Measurements from ENCODE around the gene UNCX.

Gene UNCX

DNA sequence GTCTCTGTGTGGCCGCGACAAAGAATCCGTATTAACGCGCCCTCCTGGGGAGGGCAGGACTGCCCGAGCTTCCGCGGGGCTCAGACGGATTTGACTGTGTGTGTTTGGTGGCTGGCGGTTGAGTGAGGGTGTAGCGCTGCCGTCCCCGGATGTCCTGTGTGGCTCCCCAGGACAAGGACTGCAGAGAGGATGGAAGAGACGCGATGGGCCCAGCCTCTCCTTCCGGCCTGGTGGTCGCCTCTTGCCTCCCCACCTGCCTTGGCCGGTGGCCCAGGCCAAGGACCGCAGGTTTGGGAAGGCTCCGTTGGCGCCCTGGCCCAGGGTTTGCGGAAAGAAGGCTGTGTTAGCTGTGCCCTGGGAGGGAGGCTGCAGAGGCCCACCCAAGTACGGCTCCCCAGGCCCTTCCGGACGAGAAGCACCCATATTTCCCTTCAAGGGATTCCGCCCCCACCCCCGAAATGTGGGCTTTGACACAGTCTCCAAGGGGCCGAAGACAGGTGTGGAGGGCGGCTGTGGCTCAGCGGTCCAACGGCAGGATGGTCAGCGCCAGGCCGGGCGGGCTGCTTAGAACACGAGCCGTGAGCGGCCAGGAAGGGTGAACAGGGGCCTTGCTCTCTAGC lies 2.3 kb downstream of the UNCX start:
- H3K9me3 ChIP-seq (ENCODE audit: insufficient read depth, low read depth, low read length), result no peaks in the 10 kb centered on the region
- no peak overlapping the region for H3K27ac ChIP-seq (ENCODE audit: low read depth, low read length)
- H3K27me3 ChIP-seq (ENCODE audit: insufficient read depth, low read length), result peaks cover 98% of the 10 kb centered on the region
- 2% methylated on average over 37 of the region's 37 CpGs for WGBS
- H3K4me1 ChIP-seq (ENCODE audit: insufficient read depth, low read length), result peaks cover 26% of the 10 kb centered on the region
- H3K9ac ChIP-seq (ENCODE audit: low read depth, low read length), result no peak overlapping the region
- no peaks in the 10 kb centered on the region for H3K36me3 ChIP-seq (ENCODE audit: insufficient read depth, low read length)
- no peak overlapping the region for H3K4me3 ChIP-seq (ENCODE audit: low read length)

DNA sequence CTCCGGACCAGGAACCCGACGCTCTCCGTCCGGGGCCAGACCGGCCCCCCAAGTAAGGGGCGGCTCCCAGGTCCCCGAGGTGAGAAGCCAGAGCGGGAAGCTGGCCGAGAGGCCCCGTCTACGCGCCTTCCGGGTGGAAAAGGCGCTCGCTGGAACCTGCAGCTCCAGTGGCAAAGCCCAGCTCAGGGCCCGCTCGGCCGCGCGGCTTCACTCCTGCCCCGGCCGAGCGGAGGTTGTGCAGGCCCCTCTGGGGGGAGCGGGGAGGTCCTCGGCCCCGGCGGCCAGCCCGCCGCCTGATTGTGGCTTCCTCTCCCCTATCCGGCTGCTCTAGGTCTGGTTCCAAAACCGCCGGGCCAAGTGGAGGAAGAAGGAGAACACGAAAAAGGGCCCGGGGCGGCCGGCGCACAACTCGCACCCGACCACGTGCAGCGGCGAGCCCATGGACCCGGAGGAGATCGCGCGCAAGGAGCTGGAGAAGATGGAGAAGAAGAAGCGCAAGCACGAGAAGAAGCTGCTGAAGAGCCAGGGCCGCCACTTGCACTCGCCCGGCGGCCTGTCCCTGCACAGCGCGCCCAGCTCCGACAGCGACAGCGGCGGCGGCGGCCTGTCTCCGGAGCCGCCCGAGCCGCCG lies 2.9 kb downstream of the UNCX start:
- Histone ChIP-seq H3K27ac (ENCODE audit: low read depth, low read length) (no peak overlapping the region), H3K4me1 (ENCODE audit: insufficient read depth, low read length) (peaks cover 24% of the 10 kb centered on the region), H3K9me3 (ENCODE audit: insufficient read depth, low read depth, low read length) (no peaks in the 10 kb centered on the region), H3K9ac (ENCODE audit: low read depth, low read length) (no peak overlapping the region), H3K36me3 (ENCODE audit: insufficient read depth, low read length) (no peaks in the 10 kb centered on the region), H3K27me3 (ENCODE audit: insufficient read depth, low read length) (peaks cover 100% of the 10 kb centered on the region), H3K4me3 (ENCODE audit: low read length) (no peak overlapping the region)
- 2% methylated on average over 66 of the region's 66 CpGs for WGBS

- peaks cover 18% of the 10 kb centered on the region for H3K4me1 ChIP-seq (ENCODE audit: insufficient read depth, low read length)
- H3K4me3 ChIP-seq (ENCODE audit: low read length), result no peak overlapping the region
- peaks cover 100% of the 10 kb centered on the region for H3K27me3 ChIP-seq (ENCODE audit: insufficient read depth, low read length)
- H3K9me3 ChIP-seq (ENCODE audit: insufficient read depth, low read depth, low read length), result no peaks in the 10 kb centered on the region
- no peaks in the 10 kb centered on the region for H3K36me3 ChIP-seq (ENCODE audit: insufficient read depth, low read length)
- under 1% methylated on average over 87 of the region's 87 CpGs for WGBS
- H3K27ac ChIP-seq (ENCODE audit: low read depth, low read length), result no peak overlapping the region
- H3K9ac ChIP-seq (ENCODE audit: low read depth, low read length), result no peak overlapping the region
These were observed 3.5 kb downstream of the UNCX start for GRCh38 chr7:1236132-1236661.

- Histone ChIP-seq H3K9ac (ENCODE audit: low read depth, low read length) (no peak overlapping the region), H3K27ac (ENCODE audit: low read depth, low read length) (no peak overlapping the region), H3K4me1 (ENCODE audit: insufficient read depth, low read length) (peaks cover 18% of the 10 kb centered on the region), H3K27me3 (ENCODE audit: insufficient read depth, low read length) (peaks cover 100% of the 10 kb centered on the region), H3K36me3 (ENCODE audit: insufficient read depth, low read length) (no peaks in the 10 kb centered on the region), H3K9me3 (ENCODE audit: insufficient read depth, low read depth, low read length) (no peaks in the 10 kb centered on the region), H3K4me3 (ENCODE audit: low read length) (no peak overlapping the region)
- WGBS, result 2% methylated on average over 73 of the region's 83 CpGs
These were observed 4.4 kb downstream of the UNCX start for GRCh38 chr7:1236831-1237701.

DNA sequence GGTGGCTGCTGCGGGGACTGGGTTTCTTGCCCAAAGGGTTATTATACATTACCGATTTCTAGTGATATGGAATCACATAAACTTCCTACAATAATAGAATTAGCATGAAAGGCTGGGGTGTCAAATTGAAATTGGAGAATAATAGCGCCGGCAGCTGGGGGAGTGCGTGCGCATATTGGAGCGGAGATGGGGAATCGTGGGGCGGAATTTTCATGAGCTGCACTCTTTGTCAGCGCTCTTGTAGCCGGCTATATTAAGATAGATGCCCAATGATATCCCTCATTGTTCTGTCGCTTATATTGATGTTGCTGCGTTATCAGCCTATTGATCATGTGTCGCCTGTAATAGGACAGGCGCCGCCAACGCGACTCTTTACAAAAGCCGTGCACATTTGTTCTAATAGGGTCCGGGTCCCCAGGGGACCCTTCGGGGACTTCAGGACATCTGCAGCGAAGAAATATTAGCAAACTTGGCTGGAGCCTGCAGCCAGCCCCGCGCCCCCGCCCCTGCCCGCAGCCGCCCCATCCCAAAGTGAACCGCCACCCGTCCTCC lies 5.1 kb downstream of the UNCX start:
- H3K27ac ChIP-seq (ENCODE audit: low read depth, low read length), result no peak overlapping the region
- H3K36me3 ChIP-seq (ENCODE audit: insufficient read depth, low read length), result no peaks in the 10 kb centered on the region
- H3K27me3 ChIP-seq (ENCODE audit: insufficient read depth, low read length), result peaks cover 100% of the 10 kb centered on the region
- no peak overlapping the region for H3K4me3 ChIP-seq (ENCODE audit: low read length)
- no peaks in the 10 kb centered on the region for H3K9me3 ChIP-seq (ENCODE audit: insufficient read depth, low read depth, low read length)
- H3K4me1 ChIP-seq (ENCODE audit: insufficient read depth, low read length), result peaks cover 18% of the 10 kb centered on the region
- H3K9ac ChIP-seq (ENCODE audit: low read depth, low read length), result no peak overlapping the region
- WGBS, result 4% methylated on average over 27 of the region's 29 CpGs

DNA sequence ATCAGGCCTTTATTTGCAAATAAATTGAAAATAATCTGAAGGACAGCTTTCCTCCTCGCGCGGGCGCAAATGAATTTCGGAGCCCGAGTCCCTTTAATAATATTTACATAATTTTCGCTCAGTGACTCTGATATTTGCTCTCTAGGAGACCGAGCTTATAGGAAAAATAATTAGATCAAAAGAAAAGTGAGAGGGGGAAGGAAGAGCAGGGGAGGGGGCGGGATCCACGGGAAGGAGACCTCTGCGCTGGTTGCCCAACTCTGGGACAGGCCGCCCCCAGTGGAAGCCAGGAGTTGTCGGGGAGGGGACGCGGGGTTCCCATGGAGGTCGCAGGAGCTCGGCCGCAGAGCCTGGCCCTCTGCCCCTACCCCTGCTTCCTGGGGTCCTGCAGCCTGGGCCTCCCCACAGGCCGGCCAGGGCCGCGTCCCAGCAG lies 5.8 kb downstream of the UNCX start:
- no peak overlapping the region for H3K4me3 ChIP-seq (ENCODE audit: low read length)
- peaks cover 18% of the 10 kb centered on the region for H3K4me1 ChIP-seq (ENCODE audit: insufficient read depth, low read length)
- H3K27me3 ChIP-seq (ENCODE audit: insufficient read depth, low read length), result peaks cover 100% of the 10 kb centered on the region
- H3K27ac ChIP-seq (ENCODE audit: low read depth, low read length), result no peak overlapping the region
- H3K36me3 ChIP-seq (ENCODE audit: insufficient read depth, low read length), result no peaks in the 10 kb centered on the region
- no peak overlapping the region for H3K9ac ChIP-seq (ENCODE audit: low read depth, low read length)
- H3K9me3 ChIP-seq (ENCODE audit: insufficient read depth, low read depth, low read length), result no peaks in the 10 kb centered on the region
- 2% methylated on average over 20 of the region's 21 CpGs for WGBS

- Histone ChIP-seq H3K36me3 (ENCODE audit: insufficient read depth, low read length) (no peaks in the 10 kb centered on the region), H3K9me3 (ENCODE audit: insufficient read depth, low read depth, low read length) (no peaks in the 10 kb centered on the region), H3K4me1 (ENCODE audit: insufficient read depth, low read length) (peaks cover 23% of the 10 kb centered on the region), H3K4me3 (ENCODE audit: low read length) (no peak overlapping the region), H3K9ac (ENCODE audit: low read depth, low read length) (no peak overlapping the region), H3K27ac (ENCODE audit: low read depth, low read length) (no peak overlapping the region), H3K27me3 (ENCODE audit: insufficient read depth, low read length) (peaks cover 100% of the 10 kb centered on the region)
- 5% methylated on average over 18 of the region's 27 CpGs for WGBS
These were observed 6.5 kb downstream of the UNCX start for GRCh38 chr7:1238931-1239802.

GRCh38 chr7:1239803-1240516 lies 7.3 kb downstream of the UNCX start:
- H3K27me3 ChIP-seq (ENCODE audit: insufficient read depth, low read length), result peaks cover 100% of the 10 kb centered on the region
- H3K27ac ChIP-seq (ENCODE audit: low read depth, low read length), result no peak overlapping the region
- no peaks in the 10 kb centered on the region for H3K9me3 ChIP-seq (ENCODE audit: insufficient read depth, low read depth, low read length)
- WGBS, result under 1% methylated on average over 23 of the region's 29 CpGs
- no peak overlapping the region for H3K9ac ChIP-seq (ENCODE audit: low read depth, low read length)
- H3K4me3 ChIP-seq (ENCODE audit: low read length), result no peak overlapping the region
- H3K36me3 ChIP-seq (ENCODE audit: insufficient read depth, low read length), result no peaks in the 10 kb centered on the region
- H3K4me1 ChIP-seq (ENCODE audit: insufficient read depth, low read length), result peaks cover 21% of the 10 kb centered on the region; the same call in 1 of the 2 replicates

DNA sequence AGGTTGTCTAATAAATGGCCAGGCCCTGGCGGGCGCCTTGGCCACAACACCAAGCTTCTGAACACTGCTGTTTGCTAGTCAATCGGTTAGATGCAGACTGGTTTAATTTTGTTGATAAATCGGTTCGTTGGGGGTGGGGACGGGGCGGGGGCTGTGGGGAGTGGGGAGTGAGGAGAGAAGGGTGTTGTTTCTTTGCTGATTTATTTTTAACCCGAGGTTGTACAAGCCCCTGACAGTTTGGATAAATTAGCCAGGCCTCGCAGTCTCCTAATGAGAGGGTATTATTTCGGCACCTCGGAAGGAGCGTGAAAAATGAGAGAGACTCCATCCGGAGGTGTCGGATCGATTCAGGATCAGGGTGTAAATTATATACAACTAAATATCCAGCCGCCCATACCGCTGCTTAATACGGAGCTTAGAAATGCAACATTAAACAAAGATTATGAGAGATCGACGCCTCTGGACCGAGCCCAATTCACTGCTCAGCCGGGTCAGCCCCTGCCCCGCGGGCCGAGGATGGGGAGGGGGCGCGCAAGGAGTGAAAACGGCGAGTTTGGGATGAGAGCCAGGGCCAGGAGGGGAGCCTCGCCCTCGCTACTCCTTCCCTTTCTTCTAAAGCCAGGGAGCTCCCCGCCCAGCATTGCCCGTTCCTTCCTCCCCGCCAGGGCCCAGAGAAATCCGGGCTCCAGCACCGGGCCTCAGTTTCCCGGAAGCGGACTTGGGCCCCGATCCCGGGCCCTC lies 8.0 kb downstream of the UNCX start:
- peak overlapping the region; percentile 3; the same call in 1 of the 2 replicates for H3K4me3 ChIP-seq (ENCODE audit: low read length)
- no peak overlapping the region for H3K9ac ChIP-seq (ENCODE audit: low read depth, low read length)
- H3K27ac ChIP-seq (ENCODE audit: low read depth, low read length), result no peak overlapping the region
- H3K36me3 ChIP-seq (ENCODE audit: insufficient read depth, low read length), result no peaks in the 10 kb centered on the region
- peaks cover 100% of the 10 kb centered on the region for H3K27me3 ChIP-seq (ENCODE audit: insufficient read depth, low read length)
- 2% methylated on average over 40 of the region's 40 CpGs for WGBS
- H3K9me3 ChIP-seq (ENCODE audit: insufficient read depth, low read depth, low read length), result no peaks in the 10 kb centered on the region
- peaks cover 22% of the 10 kb centered on the region; the same call in 1 of the 2 replicates for H3K4me1 ChIP-seq (ENCODE audit: insufficient read depth, low read length)

Data from HUES64 (cell line).